ENCODE results near the gene TRAF6.
A peak's percentile ranks its signal among the peaks of the same experiment; 100 is the strongest.
"Not testable (repeated sequence)": the region's sequence is repeated elsewhere in the genome, so short reads cannot be mapped to it uniquely, and the experiment has no call there.

TRAF6 gene

DNA sequence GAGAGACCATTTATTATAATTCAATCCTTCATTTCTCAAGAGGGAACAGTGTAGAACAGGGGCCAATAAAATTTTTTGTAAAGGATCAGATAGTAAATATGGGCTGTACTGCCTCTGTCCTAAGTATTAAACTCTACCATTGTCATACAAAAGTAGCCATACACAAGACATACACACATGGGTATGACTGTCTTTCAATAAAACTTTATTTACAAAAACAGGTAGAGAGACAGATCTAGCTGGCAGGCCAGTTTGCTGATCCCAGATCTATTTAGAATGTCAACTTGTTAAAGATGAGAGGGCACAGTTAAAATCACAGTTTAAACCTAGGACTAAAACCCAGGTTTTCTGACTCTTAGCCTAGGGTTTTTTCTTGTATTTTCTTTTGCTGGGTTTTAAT is 16.7 kb downstream of the TRAF6 start:
- no peak for DNase-seq (ENCODE audit: low spot score)

- DNase-seq (ENCODE audit: low spot score) = peak; percentile 50
Observed at GRCh38 chr11:36492724-36493304, 17.3 kb downstream of the TRAF6 start.

- DNase-seq (ENCODE audit: low spot score) = no peak
Observed at GRCh38 chr11:36490026-36490806, 19.9 kb downstream of the TRAF6 start.

DNA sequence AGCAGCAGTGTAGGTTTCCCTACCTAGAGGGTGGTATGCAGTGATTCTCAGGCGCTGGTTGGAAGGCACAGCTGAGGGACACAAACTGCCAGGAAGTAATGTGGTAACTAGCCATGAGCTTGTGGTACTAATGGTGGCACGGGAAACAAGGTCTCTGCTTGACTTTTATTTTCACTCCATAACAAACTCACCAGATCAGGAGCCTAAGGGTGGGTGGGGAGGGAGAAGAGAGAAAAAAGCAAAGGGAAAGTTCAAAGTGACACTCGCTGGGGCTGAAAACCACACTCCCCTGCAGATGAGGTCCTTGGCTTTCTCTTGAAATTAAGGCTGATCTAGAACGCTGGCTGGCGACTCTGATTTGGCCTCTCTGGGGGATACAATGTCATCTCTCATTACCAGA is 22.0 kb downstream of the TRAF6 start:
- DNase-seq (ENCODE audit: low spot score) = no peak

GRCh38 chr11:36487619-36488018 is 22.5 kb downstream of the TRAF6 start:
- no peak for DNase-seq (ENCODE audit: low spot score)

GRCh38 chr11:36485298-36486002 is 24.6 kb downstream of the TRAF6 start:
- no peak for DNase-seq (ENCODE audit: low spot score)

DNA sequence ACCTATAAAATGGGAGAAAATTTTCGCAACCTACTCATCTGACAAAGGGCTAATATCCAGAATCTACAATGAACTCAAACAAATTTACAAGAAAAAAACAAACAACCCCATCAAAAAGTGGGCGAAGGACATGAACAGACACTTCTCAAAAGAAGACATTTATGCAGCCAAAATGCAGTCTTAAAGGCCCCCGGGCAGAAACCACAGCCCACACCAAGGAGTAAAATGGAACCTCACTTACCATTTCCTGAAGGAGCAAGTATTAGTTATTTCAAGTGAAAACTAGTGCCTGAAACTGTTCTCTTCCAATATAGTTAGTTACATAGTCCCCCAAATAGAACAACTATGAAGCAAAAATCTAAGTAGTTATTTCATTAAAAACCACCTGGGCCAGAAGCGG is 27.0 kb downstream of the TRAF6 start:
- DNase-seq (ENCODE audit: low spot score) = not testable (repeated sequence)

DNA sequence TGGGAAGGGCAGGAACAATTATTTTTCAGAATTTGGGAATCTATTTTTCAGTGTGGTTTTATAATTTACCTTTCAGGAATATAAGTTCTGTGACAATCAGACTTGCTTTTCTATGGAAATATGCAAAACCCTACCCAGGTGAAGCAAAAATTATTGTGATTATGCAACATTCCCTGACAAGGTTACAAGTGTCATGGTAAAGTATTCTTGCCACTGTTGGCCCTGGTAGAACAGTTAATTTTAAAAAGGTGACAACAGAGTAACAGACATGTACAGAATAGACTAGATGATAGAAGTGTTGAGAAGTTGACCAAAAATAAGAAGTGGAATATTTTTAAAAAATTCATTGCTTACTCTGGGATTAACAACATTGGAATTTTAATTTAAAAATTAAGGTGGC is 29.2 kb downstream of the TRAF6 start:
- DNase-seq (ENCODE audit: low spot score) = no peak

DNA sequence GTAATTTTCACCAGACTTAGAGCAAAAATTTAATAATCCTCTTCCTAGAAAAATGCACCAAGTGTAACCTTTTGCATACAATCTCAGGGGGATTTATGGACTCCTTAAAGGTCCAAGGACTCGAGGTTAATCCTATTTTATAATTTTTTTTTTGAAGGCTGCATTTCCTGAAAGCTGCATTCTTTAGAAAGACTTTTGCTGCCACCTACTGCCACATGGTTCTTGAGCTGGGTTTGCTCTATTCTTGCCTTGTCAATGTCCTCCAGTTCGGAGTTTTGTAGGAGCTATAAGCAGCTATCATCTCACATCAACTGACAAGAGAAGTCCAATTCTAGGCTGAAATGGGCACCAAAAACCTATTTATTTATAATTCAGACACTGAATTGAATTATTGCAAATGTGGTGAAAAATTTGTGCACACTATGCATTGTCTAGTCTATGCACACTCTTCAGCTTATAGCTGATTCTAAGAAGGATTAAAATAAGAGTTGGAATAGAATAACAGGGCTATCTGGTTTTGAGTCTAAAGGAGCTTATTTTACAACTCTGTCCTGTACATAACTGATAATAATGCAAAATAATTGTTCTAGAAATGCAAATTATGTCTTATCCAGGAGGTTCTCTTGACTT is 31.3 kb downstream of the TRAF6 start:
- DNase-seq (ENCODE audit: low spot score) = peak; percentile 64

GRCh38 chr11:36475192-36475591 is 34.9 kb downstream of the TRAF6 start:
- DNase-seq (ENCODE audit: low spot score) = no peak

- DNase-seq (ENCODE audit: low spot score) = no peak
Observed at GRCh38 chr11:36471577-36471976, 38.5 kb downstream of the TRAF6 start.

DNA sequence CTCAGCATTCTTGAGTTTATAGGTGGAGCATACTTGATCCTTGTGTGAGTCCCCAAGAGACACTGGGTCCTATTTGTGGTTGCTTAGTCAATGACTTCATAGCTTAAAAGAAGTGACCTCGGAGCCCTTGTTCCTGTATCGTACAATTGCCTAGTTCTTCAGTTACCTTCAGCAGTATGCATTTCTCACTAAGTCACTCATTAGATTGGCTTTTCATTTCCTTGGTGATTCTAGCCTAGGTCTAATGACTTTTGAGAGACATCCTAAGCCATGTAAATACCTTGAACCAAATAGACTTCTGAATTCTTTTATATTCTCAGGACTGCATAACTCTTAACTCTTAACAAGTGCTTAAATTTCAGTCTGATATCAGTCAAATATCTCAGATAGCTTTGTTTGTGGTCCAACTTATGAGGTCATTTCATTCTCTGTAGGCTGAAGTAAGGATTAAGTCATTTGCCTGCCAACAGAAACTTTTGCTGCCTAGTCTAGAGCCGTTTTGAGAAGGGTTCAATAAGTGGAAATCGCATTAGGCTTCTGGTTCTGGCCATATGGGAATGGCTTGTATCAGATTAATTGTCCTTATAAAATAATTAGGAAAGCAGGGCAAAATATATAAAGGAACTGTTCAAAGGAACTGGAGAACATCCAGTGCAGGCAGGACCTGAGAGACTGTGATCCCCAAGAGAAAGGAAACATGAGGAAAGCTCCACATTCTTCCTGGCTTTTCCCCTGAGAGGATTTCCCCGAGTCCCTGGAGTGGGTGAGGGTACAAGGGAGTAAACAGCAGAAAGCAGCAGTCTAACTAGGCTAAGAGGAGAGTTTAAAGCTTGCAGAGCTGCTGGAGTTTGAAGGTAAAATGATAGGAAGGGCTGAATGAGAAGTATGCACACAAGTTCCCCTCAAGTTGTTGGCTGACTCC is 39.9 kb downstream of the TRAF6 start:
- DNase-seq (ENCODE audit: low spot score) = no peak

DNA sequence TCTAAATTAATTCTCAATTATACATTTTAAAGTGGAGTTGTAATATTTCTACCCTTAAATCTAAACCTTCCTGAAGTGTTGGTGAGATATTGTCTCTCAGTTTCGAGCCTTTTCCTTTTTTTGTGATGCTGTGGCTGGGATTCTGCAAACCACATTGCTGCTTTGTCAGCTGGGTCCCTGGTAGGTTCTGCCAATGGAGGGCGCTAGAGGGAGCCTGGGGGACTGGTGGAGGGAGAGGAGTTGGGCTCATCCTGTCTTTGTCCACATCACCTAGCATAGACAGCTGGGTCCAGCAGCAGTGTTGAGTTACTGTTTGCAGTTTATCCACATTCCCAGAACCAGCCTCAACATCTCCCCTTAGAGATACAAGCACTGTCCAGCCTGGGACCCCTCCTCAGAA is 41.0 kb downstream of the TRAF6 start:
- DNase-seq (ENCODE audit: low spot score) = no peak

- DNase-seq (ENCODE audit: low spot score) = no peak
Observed at GRCh38 chr11:36467916-36468315, 42.2 kb downstream of the TRAF6 start.

DNA sequence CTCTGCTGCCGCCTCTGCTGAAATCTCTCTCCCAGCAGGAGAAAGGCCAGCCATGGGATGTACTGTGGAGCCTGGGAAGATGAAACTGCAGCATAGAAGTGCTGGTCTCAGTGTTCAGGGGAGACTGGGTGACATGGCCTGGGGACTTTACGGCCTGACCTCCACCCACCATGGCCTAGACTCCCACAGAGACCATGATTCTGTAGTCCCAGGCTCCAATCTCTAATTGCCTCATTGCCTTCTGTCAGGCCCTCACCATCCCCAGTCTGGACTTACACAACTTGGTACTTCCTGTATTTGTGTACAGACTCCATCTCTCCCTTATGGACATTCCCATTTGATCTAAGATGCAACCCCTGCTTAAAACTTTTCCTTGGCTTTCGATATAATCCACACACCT is 43.1 kb downstream of the TRAF6 start:
- DNase-seq (ENCODE audit: low spot score) = no peak

GRCh38 chr11:36465449-36466163 is 44.5 kb downstream of the TRAF6 start:
- DNase-seq (ENCODE audit: low spot score) = no peak

- DNase-seq (ENCODE audit: low spot score) = no peak
Observed at GRCh38 chr11:36464720-36465119, 45.4 kb downstream of the TRAF6 start.

GRCh38 chr11:36463781-36464180 is 46.3 kb downstream of the TRAF6 start:
- no peak for DNase-seq (ENCODE audit: low spot score)

GRCh38 chr11:36462321-36462720 is 47.8 kb downstream of the TRAF6 start:
- DNase-seq (ENCODE audit: low spot score) = no peak

DNA sequence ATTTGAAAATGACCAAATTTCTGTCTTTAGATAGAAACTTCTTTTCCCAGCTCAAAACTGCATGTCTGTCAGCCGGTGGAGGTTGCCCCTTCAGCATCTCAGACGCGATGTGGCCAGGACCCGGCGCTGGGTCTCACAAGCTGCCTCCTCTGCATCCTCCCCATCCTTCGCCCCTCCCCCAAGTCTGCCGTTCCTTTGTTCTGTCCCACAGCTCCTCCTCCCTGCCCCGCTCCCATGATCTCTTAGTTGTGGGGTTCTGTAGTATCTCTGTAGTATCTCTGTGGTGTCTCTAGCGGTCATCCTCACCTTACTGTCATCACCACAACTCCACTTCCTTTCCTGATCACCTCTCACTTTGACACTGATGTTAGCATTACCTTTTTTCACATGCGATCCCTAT is 49.9 kb downstream of the TRAF6 start:
- no peak for DNase-seq (ENCODE audit: low spot score)

- DNase-seq (ENCODE audit: low spot score) = no peak
Observed at GRCh38 chr11:36459046-36459445, 51.0 kb downstream of the TRAF6 start.
